Transverse colon (tissue), 1 donor: ENCODE results near the gene TIPARP.

ENCODE experiments used
- EP300 ChIP-seq: sonication (generic); formaldehyde crosslinking; IDR thresholded peaks from one replicate; pipeline ENCODE4 v1.6.1; 2017; ENCODE audit warnings: antibody characterized with exemption, low read depth
- POLR2A ChIP-seq: fragments of 450-650 bp; IDR thresholded peaks from one replicate; pipeline ENCODE4 v1.6.1; 2016; ENCODE audit warnings: antibody characterized with exemption, mild to moderate bottlenecking, moderate library complexity

DNA sequence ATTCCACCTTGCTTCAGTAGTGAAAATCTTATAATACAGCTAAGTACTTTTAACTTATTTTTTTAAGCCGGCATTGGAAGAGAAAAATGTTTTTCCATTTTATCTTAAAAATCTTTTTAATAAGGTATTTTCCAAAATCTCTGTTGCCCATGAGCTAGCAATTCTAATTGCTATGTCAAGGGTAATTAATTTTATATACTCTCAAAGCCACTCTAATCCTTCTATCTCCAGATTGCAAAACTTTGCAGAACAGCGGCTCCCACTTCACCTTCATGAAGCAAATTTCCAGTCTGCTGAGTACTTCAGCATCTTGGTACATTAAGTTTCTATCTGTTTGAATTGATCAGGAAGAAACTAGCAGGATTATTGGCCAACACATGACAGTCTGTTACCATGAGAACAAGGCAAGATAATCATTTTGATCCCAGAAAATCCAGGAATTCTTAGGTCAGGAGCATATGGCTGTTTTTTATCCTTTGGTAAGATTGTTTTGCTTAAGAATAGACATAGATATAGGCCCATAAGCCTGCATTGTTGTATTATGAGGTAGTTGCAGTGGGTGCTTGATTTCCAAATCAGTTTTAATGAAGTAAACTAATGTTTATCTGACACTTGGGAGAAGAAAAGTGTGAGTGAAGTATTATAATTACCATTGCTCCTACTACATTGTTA lies 6.0 kb downstream of the TIPARP start:
- TF ChIP-seq EP300 (no peak), POLR2A (no peak)
